GM12878 (cell line): ENCODE results near the gene ZNF48. TPM values are rescaled to one million over a fixed set of nuclear protein-coding genes. Genes with fewer than 3 reads are reported as not detected.

ENCODE experiments used
- BCL11A ChIP-seq: IDR thresholded peaks from 2 replicates; pipeline ENCODE4 v1.6.1; 2011; ENCODE audit warnings: low read depth, low read length
- BHLHE40 ChIP-seq, 2 experiments: fragments of 450-650 bp in 1 of 2; IDR thresholded peaks; 2 replicates each; pipeline ENCODE4 v1.6.1; 2011 to 2017; ENCODE audit warnings: low read depth in 2 of 2, borderline replicate concordance in 1 of 2, improper control_type of control experiment in 1 of 2, low read length in 1 of 2, mild to moderate bottlenecking in 1 of 2
- CBX3 ChIP-seq: fragments of 200-600 bp; sonication (generic); IDR thresholded peaks from 2 replicates; pipeline ENCODE4 v1.6.1; 2016; ENCODE audit warnings: low read depth, borderline replicate concordance
- CREB1 ChIP-seq: IDR thresholded peaks from 2 replicates; pipeline ENCODE4 v1.6.1; 2012; ENCODE audit warnings: low read depth, mild to moderate bottlenecking, inconsistent platforms
- GABPA ChIP-seq: IDR thresholded peaks from 2 replicates; pipeline ENCODE4 v1.6.1; 2014; ENCODE audit warnings: antibody characterized with exemption, low read depth, mild to moderate bottlenecking, inconsistent platforms
- KAT2A ChIP-seq: conservative IDR thresholded peaks from 2 replicates; pipeline ENCODE4 v1.6.1; 2011; ENCODE audit warnings: low read depth, low read length; ENCODE audit not compliant: control insufficient read depth
- KLF5 ChIP-seq: fragments of 450-650 bp; IDR thresholded peaks from 2 replicates; pipeline ENCODE4 v1.6.1; 2014; ENCODE audit warnings: mild to moderate bottlenecking; ENCODE audit not compliant: partially characterized antibody
- MTA3 ChIP-seq: IDR thresholded peaks from 2 replicates; pipeline ENCODE4 v1.6.1; 2012; ENCODE audit warnings: low read length, inconsistent platforms, borderline replicate concordance
- MYC ChIP-seq: IDR thresholded peaks from 2 replicates; pipeline ENCODE4 v1.6.1; 2011; ENCODE audit warnings: mild to moderate bottlenecking, low read length, moderate library complexity, inconsistent platforms; ENCODE audit not compliant: insufficient read depth, insufficient replicate concordance, insufficient read length, severe bottlenecking
- NFYA ChIP-seq: IDR thresholded peaks from 2 replicates; pipeline ENCODE4 v1.6.1; 2011; ENCODE audit warnings: low read depth, mild to moderate bottlenecking, low read length, improper control_type of control experiment, borderline replicate concordance
- PAX8 ChIP-seq: fragments of 450-650 bp; IDR thresholded peaks from 2 replicates; pipeline ENCODE4 v1.6.1; 2017; ENCODE audit warnings: mild to moderate bottlenecking, moderate library complexity
- RELA ChIP-seq: fragments of 450-650 bp; IDR thresholded peaks from 2 replicates; pipeline ENCODE4 v1.8.0; 2014; ENCODE audit warnings: borderline replicate concordance; ENCODE audit not compliant: partially characterized antibody
- SIX5 ChIP-seq: IDR thresholded peaks from 2 replicates; pipeline ENCODE4 v1.6.1; 2011; ENCODE audit warnings: mild to moderate bottlenecking, low read depth, low read length, moderate library complexity; ENCODE audit not compliant: severe bottlenecking
- SMAD1 ChIP-seq: fragments of 450-650 bp; IDR thresholded peaks from 2 replicates; pipeline ENCODE4 v1.6.1; 2018; ENCODE audit warnings: mild to moderate bottlenecking, low read depth; ENCODE audit not compliant: partially characterized antibody
- SMAD5 ChIP-seq: IDR thresholded peaks from 2 replicates; pipeline ENCODE4 v1.6.1; 2016; ENCODE audit warnings: antibody characterized with exemption, low read depth
- STAT1 ChIP-seq: fragments of 450-650 bp; conservative IDR thresholded peaks from 2 replicates; pipeline ENCODE4 v1.6.1; 2014; ENCODE audit warnings: antibody characterized with exemption, mild to moderate bottlenecking
- STAT3 ChIP-seq: IDR thresholded peaks from 2 replicates; pipeline ENCODE4 v1.6.1; 2011; ENCODE audit warnings: low read depth, low read length, improper control_type of control experiment
- SUZ12 ChIP-seq: fragments of 200-600 bp; sonication (generic); IDR thresholded peaks from one replicate; pipeline ENCODE4 v1.6.1; 2018; ENCODE audit warnings: antibody characterized with exemption, mild to moderate bottlenecking; ENCODE audit not compliant: unreplicated experiment
- polyA plus RNA-seq, 11 experiments: library from polyadenylated mRNA; depleted of rRNA in 4 of 11; unstranded in 6 of 11; stranded (reverse) in 5 of 11; fragments of >200 nt; fragmentation: Nextera tagmentation in 4 of 11; fragmentation: Illumina TruSeq in 1 of 11; extraction: Ambion mirVana in 4 of 11; extraction: Trizol in 1 of 11; gene quantifications; 1 replicate in 1 of 11; 2 replicates in 10 of 11; pipeline versions ENCODE4 v1.2.1 to v1.2.3, GENCODE V29; 2011 to 2016; ENCODE audit warnings: inconsistent platforms in 2 of 11, missing spikeins in 2 of 11, low read depth in 1 of 11
- total RNA-seq, 4 experiments: library from RNA; depleted of rRNA in 3 of 4; stranded (reverse); fragments of >200 nt in 3 of 4; fragmentation: Illumina TruSeq in 1 of 4; extraction: Trizol in 1 of 4; gene quantifications; 2 replicates each; pipeline versions ENCODE4 v1.2.1 to v1.2.3, GENCODE V29; 2013 to 2021
- TF ChIP-seq, protein P1 (sequence below): fragments of 450-650 bp; IDR thresholded peaks from 2 replicates; pipeline ENCODE4 v1.6.1; 2014; ENCODE audit warnings: mild to moderate bottlenecking
- TF ChIP-seq, protein P2 (sequence below), 3 experiments: IDR thresholded peaks in 2 of 3; conservative IDR thresholded peaks in 1 of 3; 2 replicates each; pipeline ENCODE4 v1.5.1; 2011; ENCODE audit warnings: low read depth in 3 of 3, low read length in 3 of 3, mild to moderate bottlenecking in 3 of 3, control low read depth in 2 of 3, moderate library complexity in 2 of 3, inconsistent platforms in 1 of 3, mixed read lengths in 1 of 3; ENCODE audit not compliant: control insufficient read depth in 2 of 3, insufficient read depth in 1 of 3; ENCODE audit errors: extremely low read depth in 1 of 3
- TF ChIP-seq, protein P3 (sequence below): fragments of 450-650 bp; formaldehyde crosslinking; IDR thresholded peaks from 2 replicates; pipeline ENCODE4 v1.4.0; 2022; ENCODE audit warnings: mild to moderate bottlenecking, moderate library complexity
- TF ChIP-seq, protein P4 (sequence below): IDR thresholded peaks from 2 replicates; pipeline ENCODE4 v1.6.1; 2012; ENCODE audit warnings: low read depth, low read length, improper control_type of control experiment

Gene ZNF48
- total and polyA plus RNA-seq, 10 of the 15 experiments (the other 5 are each of a cell fraction or from before 2014, with no cell fraction given), result 0.14 to 12.0 (median 4.2) TPM

DNA sequence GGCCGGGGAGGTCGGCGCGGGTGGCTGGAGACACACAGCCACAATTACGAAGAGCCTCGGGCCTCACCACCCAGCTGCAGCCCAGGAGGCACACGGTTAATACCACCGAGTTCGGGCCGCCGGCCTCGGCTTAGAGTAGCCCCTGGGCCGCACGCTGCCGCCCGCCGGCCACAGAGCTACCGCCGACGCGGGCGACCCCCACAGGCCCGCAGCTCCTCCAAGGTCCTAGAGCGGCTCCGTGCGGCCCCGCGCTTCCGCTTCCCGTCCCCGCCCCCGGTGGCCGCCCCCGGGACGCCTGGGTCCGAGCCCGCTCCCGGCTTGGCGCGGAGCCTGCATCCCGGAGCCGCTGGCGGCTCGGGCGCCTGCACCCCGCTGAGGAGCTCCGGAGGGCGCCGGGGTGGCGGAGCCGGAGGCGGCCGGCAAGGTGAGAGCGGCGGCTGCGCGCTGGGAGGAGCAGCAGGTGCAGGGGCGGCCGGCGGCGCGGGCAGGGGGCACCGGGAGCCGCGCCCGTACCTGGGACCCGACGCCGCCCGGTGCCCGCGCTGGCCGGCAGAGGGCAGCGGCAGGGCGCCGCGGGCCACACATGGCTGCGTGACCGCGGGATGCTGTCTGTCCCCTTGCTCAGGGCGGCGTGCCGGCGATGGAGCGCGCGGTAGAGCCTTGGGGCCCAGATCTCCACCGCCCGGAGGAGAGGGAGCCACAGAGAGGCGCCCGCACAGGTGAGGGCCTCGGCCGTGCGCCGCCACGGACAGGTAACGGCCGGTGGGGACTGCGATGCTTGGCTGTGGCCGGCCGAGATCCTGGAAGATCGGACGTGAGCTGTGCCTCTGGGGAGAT is at the start of gene ZNF48 (continued):
- TF ChIP-seq CBX3, result no peak
- TF ChIP-seq STAT3, result no peak
- no peak for TF ChIP-seq STAT1
- TF ChIP-seq, protein P1, sequence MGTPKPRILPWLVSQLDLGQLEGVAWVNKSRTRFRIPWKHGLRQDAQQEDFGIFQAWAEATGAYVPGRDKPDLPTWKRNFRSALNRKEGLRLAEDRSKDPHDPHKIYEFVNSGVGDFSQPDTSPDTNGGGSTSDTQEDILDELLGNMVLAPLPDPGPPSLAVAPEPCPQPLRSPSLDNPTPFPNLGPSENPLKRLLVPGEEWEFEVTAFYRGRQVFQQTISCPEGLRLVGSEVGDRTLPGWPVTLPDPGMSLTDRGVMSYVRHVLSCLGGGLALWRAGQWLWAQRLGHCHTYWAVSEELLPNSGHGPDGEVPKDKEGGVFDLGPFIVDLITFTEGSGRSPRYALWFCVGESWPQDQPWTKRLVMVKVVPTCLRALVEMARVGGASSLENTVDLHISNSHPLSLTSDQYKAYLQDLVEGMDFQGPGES, result no peak
- TF ChIP-seq MTA3, result no peak
- TF ChIP-seq KLF5, result peak; percentile 25
- no peak for TF ChIP-seq BCL11A
- TF ChIP-seq SIX5, result no peak
- TF ChIP-seq NFYA, result no peak
- TF ChIP-seq CREB1, result peak; percentile 14; the same call in 1 of the 2 replicates
- no peak for TF ChIP-seq SMAD1
- no peak for TF ChIP-seq MYC
- TF ChIP-seq RELA, result no peak
- TF ChIP-seq, protein P2, sequence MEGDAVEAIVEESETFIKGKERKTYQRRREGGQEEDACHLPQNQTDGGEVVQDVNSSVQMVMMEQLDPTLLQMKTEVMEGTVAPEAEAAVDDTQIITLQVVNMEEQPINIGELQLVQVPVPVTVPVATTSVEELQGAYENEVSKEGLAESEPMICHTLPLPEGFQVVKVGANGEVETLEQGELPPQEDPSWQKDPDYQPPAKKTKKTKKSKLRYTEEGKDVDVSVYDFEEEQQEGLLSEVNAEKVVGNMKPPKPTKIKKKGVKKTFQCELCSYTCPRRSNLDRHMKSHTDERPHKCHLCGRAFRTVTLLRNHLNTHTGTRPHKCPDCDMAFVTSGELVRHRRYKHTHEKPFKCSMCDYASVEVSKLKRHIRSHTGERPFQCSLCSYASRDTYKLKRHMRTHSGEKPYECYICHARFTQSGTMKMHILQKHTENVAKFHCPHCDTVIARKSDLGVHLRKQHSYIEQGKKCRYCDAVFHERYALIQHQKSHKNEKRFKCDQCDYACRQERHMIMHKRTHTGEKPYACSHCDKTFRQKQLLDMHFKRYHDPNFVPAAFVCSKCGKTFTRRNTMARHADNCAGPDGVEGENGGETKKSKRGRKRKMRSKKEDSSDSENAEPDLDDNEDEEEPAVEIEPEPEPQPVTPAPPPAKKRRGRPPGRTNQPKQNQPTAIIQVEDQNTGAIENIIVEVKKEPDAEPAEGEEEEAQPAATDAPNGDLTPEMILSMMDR (IDR thresholded peaks at IDR 0.05 in 2 of 3, conservative IDR thresholded peaks at IDR 0.05 in 1 of 3; ENCODE audit: control insufficient read depth in 2 of 3, extremely low read depth in 1 of 3, insufficient read depth in 1 of 3, low read depth in 3 of 3, low read length in 3 of 3), result peak in 2 of 3 experiments; percentile 42 to 46; a peak in 3 of 6 replicates
- TF ChIP-seq, protein P3, sequence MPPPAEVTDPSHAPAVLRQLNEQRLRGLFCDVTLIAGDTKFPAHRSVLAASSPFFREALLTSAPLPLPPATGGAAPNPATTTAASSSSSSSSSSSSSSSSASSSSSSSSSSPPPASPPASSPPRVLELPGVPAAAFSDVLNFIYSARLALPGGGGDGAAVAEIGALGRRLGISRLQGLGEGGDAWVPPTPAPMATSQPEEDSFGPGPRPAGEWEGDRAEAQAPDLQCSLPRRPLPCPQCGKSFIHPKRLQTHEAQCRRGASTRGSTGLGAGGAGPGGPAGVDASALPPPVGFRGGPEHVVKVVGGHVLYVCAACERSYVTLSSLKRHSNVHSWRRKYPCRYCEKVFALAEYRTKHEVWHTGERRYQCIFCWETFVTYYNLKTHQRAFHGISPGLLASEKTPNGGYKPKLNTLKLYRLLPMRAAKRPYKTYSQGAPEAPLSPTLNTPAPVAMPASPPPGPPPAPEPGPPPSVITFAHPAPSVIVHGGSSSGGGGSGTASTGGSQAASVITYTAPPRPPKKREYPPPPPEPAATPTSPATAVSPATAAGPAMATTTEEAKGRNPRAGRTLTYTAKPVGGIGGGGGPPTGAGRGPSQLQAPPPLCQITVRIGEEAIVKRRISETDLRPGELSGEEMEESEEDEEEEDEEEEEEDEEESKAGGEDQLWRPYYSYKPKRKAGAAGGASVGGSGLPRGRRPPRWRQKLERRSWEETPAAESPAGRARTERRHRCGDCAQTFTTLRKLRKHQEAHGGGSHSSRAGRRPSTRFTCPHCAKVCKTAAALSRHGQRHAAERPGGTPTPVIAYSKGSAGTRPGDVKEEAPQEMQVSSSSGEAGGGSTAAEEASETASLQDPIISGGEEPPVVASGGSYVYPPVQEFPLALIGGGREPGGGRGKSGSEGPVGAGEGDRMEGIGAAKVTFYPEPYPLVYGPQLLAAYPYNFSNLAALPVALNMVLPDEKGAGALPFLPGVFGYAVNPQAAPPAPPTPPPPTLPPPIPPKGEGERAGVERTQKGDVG (CRISPR knock-in tag), result no peak
- no peak for TF ChIP-seq KAT2A
- no peak for TF ChIP-seq SUZ12
- no peak for TF ChIP-seq SMAD5
- TF ChIP-seq PAX8, result no peak
- peak; percentile 79 for TF ChIP-seq GABPA
- TF ChIP-seq BHLHE40 (IDR thresholded peaks at IDR 0.05; ENCODE audit: borderline replicate concordance in 1 of 2, low read depth in 2 of 2, low read length in 1 of 2), result peak; percentile 32 to 69; a peak in 3 of 4 replicates
- TF ChIP-seq, protein P4, sequence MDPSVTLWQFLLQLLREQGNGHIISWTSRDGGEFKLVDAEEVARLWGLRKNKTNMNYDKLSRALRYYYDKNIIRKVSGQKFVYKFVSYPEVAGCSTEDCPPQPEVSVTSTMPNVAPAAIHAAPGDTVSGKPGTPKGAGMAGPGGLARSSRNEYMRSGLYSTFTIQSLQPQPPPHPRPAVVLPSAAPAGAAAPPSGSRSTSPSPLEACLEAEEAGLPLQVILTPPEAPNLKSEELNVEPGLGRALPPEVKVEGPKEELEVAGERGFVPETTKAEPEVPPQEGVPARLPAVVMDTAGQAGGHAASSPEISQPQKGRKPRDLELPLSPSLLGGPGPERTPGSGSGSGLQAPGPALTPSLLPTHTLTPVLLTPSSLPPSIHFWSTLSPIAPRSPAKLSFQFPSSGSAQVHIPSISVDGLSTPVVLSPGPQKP, result peak; percentile 73
